Thymus (tissue), 14 donors: ENCODE measurements around the gene MCHR2. TPM values are rescaled to one million over a fixed set of nuclear protein-coding genes. Genes with fewer than 3 reads are reported as not detected.
"Not testable (repeated sequence)": the region's sequence is repeated elsewhere in the genome, so short reads cannot be mapped to it uniquely, and the experiment has no call there.

Experiments used
- DNase-seq, 9 donors: peaks; one replicate each; pipeline ENCODE4 v3.0.0-alpha.2; 2013; ENCODE audit warnings: low spot score in 9 of 9, low read depth in 6 of 9, missing footprints in 1 of 9
- H3K27ac ChIP-seq, 2 donors: one replicate each; pipeline ENCODE4 v1.5.1; 2013; ENCODE audit warnings: control low read depth in 1 of 2, low read depth in 1 of 2, low read length in 1 of 2, mild to moderate bottlenecking in 1 of 2, moderate library complexity in 1 of 2
- H3K27me3 ChIP-seq, 2 donors: one replicate each; pipeline ENCODE4 v1.5.1; 2013; ENCODE audit warnings: low read length in 1 of 2; ENCODE audit not compliant: control insufficient read depth in 2 of 2, insufficient read depth in 1 of 2
- H3K36me3 ChIP-seq, 2 donors: one replicate each; pipeline ENCODE4 v1.5.1; 2013; ENCODE audit warnings: low read length in 1 of 2, mild to moderate bottlenecking in 1 of 2, moderate library complexity in 1 of 2; ENCODE audit not compliant: control insufficient read depth in 2 of 2, insufficient read depth in 2 of 2
- H3K4me1 ChIP-seq, 2 donors: one replicate each; pipeline ENCODE4 v1.5.1; 2013; ENCODE audit warnings: low read length in 2 of 2; ENCODE audit not compliant: control insufficient read depth in 2 of 2, insufficient read depth in 2 of 2
- H3K4me3 ChIP-seq, 2 donors: one replicate each; pipeline ENCODE4 v1.5.1; 2013; ENCODE audit warnings: low read length in 2 of 2, control low read depth in 1 of 2, mild to moderate bottlenecking in 1 of 2
- H3K9me3 ChIP-seq, 2 donors: one replicate each; pipeline ENCODE4 v1.5.1; 2013; ENCODE audit warnings: low read length in 1 of 2, mild to moderate bottlenecking in 1 of 2; ENCODE audit not compliant: control insufficient read depth in 2 of 2, insufficient read depth in 1 of 2
- WGBS: extraction: QIAGEN DNeasy Blood & Tissue Kit; methylation state at CpG from one replicate; pipeline ENCODE4 v1.1.7; 2013; 5-methylcytosine and 5-hydroxymethylcytosine counted together
- long read RNA-seq, 10 donors: transcript quantifications; one replicate each; lab custom pipeline, GENCODE V29; 2026
- polyA plus RNA-seq: library from polyadenylated mRNA; stranded (reverse); fragments of 200-250 nt; gene quantifications from one replicate; pipeline ENCODE4 v1.2.3, GENCODE V29; 2013
- total RNA-seq: library from RNA; stranded (reverse); fragments of 120-200 nt; gene quantifications from one replicate; pipeline ENCODE4 v1.2.4, GENCODE V29; 2013
- donor health status: healthy.

Gene MCHR2, protein sequence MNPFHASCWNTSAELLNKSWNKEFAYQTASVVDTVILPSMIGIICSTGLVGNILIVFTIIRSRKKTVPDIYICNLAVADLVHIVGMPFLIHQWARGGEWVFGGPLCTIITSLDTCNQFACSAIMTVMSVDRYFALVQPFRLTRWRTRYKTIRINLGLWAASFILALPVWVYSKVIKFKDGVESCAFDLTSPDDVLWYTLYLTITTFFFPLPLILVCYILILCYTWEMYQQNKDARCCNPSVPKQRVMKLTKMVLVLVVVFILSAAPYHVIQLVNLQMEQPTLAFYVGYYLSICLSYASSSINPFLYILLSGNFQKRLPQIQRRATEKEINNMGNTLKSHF
- total RNA-seq (not detected), polyA plus RNA-seq (not detected)
- long read RNA-seq, donor 1: 0 reads
- long read RNA-seq, donor 2: 0 reads
- long read RNA-seq, donor 3: 0 reads
- long read RNA-seq, donor 4: 0 reads
- long read RNA-seq, donor 5: 0 reads
- long read RNA-seq, donor 6: 0 reads
- long read RNA-seq, donor 7: 0 reads
- long read RNA-seq, donor 8: 0 reads
- long read RNA-seq, donor 9: 0 reads
- long read RNA-seq, donor 10: 0 reads

DNA sequence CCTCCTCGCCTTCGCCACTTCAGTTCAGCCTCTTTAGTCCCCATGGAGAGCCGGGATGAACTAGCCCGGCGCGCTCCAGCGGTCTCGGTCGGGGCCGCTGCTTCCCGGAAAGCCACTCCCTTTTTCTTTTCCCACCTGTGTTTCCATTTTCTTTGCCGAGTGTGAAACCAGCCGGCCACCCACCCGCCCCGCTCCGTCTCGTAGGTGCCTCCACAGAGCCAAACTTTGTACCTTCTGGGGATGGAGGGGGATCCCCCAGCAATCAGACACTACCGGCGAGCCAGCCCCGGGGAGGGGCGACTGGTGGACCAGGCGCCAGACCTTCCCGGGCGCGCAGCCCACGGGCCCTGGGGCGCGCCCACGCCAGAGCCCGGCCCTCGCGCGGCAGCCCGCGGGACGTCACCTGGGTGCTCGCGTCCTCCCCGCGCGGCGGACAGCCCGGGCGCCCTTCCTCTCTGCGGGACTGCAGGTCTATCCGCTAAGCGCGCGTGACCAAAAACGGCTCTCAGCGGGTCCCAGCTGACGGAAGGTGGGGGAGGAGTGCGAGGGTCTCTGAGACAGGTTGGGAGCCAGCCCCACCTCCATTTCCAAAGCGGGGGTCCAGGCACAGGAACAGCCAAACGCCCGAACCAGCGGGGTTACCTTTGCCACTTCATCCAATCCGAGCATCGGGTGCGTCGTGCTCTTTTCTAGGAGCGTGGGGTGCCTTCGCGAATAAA lies at the start of gene MCHR2:
TSS of gene MCHR2 (minus strand) at position 691 of the 719 bp plus-strand sequence. CDS start 38,076 bp downstream, outside the sequence.
- Histone ChIP-seq H3K4me1 (no peaks in the 10 kb centered on the region), H3K9me3 (no peaks in the 10 kb centered on the region), H3K4me3 (no peak within 1 kb of the TSS), H3K27me3 (peaks cover 24 to 35% of the 10 kb centered on the region in 2 donors), H3K36me3 (no peaks in the 10 kb centered on the region), H3K27ac (no peak within 1 kb of the TSS)
- 6% methylated on average over 64 of the region's 64 CpGs for WGBS
- no peak for DNase-seq

DNA sequence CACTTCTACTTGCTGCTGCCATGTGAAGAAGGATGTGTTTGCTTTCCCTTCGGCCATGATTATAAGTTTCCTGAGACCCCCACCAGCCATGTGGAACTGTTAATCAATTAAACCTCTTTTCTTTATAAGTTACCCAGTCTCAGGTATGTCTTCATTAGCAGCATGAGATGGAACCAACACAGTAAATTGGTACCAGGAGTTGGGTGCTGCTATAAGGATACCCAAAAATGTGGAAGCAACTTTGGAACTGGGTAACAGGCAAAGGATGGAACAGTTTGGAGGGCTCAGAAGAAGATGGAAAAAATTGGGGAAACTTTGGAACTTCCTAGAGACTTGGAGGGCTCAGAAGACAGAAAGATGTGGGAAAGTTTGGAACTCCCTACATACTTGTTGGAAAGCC lies 44.5 kb upstream of the MCHR2 start:
- not testable (repeated sequence) for H3K27me3 ChIP-seq, DNase-seq, H3K4me1 ChIP-seq, H3K36me3 ChIP-seq, H3K4me3 ChIP-seq, H3K9me3 ChIP-seq, H3K27ac ChIP-seq
- WGBS: 52% methylated on average over 1 of the region's 1 CpG

DNA sequence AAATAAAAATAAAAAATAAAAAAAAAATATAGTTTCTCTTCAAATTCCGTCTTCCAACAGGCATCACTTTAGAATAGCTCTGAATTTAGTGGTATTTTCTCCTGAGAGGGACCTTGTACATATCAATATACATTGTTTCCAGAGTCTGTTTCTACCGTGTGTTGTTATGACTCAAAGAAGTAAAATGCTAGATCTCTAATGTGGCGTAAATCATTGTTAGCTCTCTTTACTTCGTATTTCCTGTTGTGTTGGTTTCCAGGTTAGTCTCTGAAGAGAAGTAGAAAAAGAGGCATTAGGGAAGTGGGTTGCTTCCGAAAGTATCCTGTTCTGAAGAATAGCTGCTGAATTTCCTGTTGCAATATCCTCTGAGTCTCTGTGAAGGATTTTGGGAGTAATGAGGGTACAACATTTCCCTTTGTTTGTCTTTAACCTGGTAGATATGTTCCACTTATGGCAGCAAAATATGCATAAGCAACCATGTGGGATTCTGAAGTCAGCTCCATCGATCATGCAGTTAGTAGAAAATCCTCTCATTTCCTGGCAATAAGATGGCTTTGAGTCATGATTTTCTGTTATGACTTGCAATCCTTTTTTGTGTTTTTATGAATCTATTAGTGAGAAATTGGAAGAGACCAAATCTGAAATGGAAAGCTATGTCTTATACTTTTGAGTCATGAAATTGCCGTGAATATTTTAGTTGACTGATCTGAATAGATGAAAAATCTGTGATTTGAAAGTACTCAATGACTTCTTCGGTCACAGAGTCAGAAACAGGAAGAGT lies 42.0 kb upstream of the MCHR2 start:
- H3K36me3 ChIP-seq: no peaks in the 10 kb centered on the region
- H3K27ac ChIP-seq: no peak overlapping the region
- H3K4me1 ChIP-seq: no peaks in the 10 kb centered on the region
- no peaks in the 10 kb centered on the region for H3K27me3 ChIP-seq
- no peak overlapping the region for H3K4me3 ChIP-seq
- 58% methylated on average over 8 of the region's 8 CpGs for WGBS
- DNase-seq: no peak
- H3K9me3 ChIP-seq: no peaks in the 10 kb centered on the region

DNA sequence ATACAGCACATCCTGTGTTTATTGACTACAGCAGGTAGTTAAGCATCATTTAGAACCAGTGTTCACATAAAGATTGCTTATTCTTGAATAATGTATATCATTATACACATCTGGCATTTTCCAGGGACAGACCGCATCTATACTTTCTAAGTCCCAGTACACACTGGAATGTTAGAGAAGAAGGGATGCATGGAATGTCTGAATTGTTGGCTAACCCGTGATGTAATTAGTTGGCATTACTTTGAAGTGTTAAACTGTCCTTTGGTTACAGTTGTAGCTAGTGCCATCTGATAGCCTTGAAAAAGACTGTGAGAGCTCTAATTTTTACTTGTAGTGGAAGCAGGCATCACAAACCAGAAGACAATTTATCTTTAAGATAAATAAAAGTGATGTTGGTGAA lies 29.8 kb upstream of the MCHR2 start:
- Histone ChIP-seq H3K27ac (no peak overlapping the region), H3K4me1 (no peaks in the 10 kb centered on the region), H3K36me3 (no peaks in the 10 kb centered on the region), H3K4me3 (no peak overlapping the region), H3K27me3 (no peaks in the 10 kb centered on the region), H3K9me3 (no peaks in the 10 kb centered on the region)
- 84% methylated on average over 2 of the region's 2 CpGs for WGBS
- DNase-seq: no peak

DNA sequence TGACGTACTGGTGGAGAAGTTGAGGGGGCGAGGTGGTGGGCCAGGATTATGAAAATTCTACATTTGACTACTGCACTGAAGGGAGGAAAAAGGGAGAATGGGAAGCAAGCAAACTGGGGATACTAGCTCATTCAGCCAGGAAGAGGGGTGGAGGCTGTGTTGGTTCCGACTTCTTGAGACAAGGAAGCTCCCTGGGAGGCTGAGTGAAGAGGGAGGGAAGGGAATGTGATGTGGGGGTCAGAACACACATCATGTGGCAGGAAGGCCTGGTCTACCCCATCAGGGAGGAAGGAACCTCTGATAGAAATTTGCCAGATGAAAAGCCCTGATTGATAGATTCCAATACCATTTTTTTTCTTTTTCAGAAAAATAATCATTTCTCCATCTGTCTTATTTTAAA lies 28.8 kb upstream of the MCHR2 start:
- 92% methylated on average over 3 of the region's 3 CpGs for WGBS
- Histone ChIP-seq H3K27me3 (no peaks in the 10 kb centered on the region), H3K36me3 (no peaks in the 10 kb centered on the region), H3K9me3 (no peaks in the 10 kb centered on the region), H3K27ac (no peak overlapping the region), H3K4me1 (no peaks in the 10 kb centered on the region), H3K4me3 (no peak overlapping the region)
- DNase-seq: no peak

DNA sequence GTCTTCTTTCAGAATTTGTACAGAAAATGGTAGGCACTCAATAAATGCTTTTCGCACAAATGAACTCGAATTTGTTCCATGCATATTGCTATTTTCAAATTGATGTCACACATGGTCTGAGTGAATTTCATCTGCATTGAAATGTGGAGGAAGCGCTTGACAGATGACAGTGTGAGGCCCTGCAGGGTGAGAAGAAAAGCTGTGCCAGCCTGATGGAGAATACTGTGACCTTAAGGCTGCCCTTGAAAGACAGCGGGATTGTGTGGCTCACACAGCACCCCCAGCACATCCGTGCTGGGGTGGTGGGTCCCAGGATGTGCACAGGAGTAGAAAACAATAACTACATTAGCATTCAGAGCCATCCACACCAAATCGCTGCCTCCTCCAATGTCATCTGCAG lies 14.8 kb upstream of the MCHR2 start:
- H3K27ac ChIP-seq: no peak overlapping the region
- H3K4me1 ChIP-seq: no peaks in the 10 kb centered on the region
- WGBS: 91% methylated on average over 6 of the region's 6 CpGs
- no peak for DNase-seq
- no peaks in the 10 kb centered on the region for H3K36me3 ChIP-seq
- H3K27me3 ChIP-seq: no peaks in the 10 kb centered on the region
- H3K9me3 ChIP-seq: no peaks in the 10 kb centered on the region
- H3K4me3 ChIP-seq: no peak overlapping the region

DNA sequence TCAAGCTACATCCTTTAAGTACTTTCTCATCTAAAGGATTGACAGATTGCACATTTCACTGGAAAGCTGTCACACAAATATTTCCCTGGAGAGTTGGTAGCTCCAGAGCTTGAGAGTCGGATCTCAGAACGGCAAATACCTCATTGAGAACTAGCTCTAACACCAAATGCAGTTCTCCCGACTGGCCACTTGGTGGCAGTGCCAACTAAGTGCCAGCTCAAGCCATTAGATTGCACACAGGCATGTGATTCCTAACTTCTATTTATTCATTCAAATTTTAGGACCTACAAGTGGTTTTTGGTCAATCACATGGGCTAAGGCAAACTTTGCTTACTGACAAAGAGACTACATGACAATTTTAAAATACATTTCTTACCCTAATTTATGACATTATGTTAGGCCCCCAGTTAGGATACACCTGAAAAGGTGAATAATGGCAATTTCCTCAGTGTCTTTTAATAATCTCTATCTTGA lies 7.9 kb upstream of the MCHR2 start:
- Histone ChIP-seq H3K9me3 (no peaks in the 10 kb centered on the region), H3K36me3 (no peaks in the 10 kb centered on the region), H3K27ac (no peak overlapping the region), H3K4me1 (no peaks in the 10 kb centered on the region), H3K4me3 (no peak overlapping the region), H3K27me3 (no peaks in the 10 kb centered on the region)
- 3% methylated on average over 3 of the region's 3 CpGs for WGBS
- DNase-seq: peak in 4 of 9 donors; percentile 7 to 32 (median 14)

DNA sequence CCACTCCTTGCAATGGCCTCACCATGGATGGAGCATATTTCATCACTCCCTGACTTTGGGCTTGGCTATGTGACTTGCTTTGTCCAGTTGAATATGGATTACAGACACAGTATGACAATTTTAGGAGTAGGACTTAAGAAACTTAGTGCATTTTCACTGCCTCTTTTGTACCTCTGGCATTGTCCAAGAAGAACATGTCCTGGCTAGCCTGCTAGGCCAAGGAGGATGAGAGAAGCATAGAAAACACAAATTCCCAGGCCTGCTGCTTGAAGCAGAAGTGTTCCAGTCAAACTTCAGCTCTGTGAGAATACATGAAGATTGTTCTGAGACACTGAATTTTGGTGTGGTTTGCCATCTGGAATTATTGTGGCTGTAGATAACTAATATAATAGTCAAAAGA lies 3.1 kb upstream of the MCHR2 start:
- H3K27ac ChIP-seq: no peak overlapping the region
- no peaks in the 10 kb centered on the region for H3K36me3 ChIP-seq
- DNase-seq: no peak
- peaks cover 24 to 25% of the 10 kb centered on the region in 2 donors for H3K27me3 ChIP-seq
- no peak overlapping the region for H3K4me3 ChIP-seq
- no peaks in the 10 kb centered on the region for H3K4me1 ChIP-seq
- no peaks in the 10 kb centered on the region for H3K9me3 ChIP-seq
